GM12878 (cell line): ENCODE results near the gene FBF1. TPM values are rescaled to one million over a fixed set of nuclear protein-coding genes. Genes with fewer than 3 reads are reported as not detected.

Source experiments
- BACH1 ChIP-seq: fragments of 450-650 bp; IDR thresholded peaks from 2 replicates; pipeline ENCODE4 v1.6.1; 2017; ENCODE audit warnings: mild to moderate bottlenecking, borderline replicate concordance
- BCL11A ChIP-seq: IDR thresholded peaks from 2 replicates; pipeline ENCODE4 v1.6.1; 2011; ENCODE audit warnings: low read depth, low read length
- BHLHE40 ChIP-seq, 2 experiments: fragments of 450-650 bp in 1 of 2; IDR thresholded peaks; 2 replicates each; pipeline ENCODE4 v1.6.1; 2011 to 2017; ENCODE audit warnings: low read depth in 2 of 2, borderline replicate concordance in 1 of 2, improper control_type of control experiment in 1 of 2, low read length in 1 of 2, mild to moderate bottlenecking in 1 of 2
- CBFB ChIP-seq: IDR thresholded peaks from 2 replicates; pipeline ENCODE4 v1.6.1; 2016; ENCODE audit warnings: antibody characterized with exemption, low read depth
- EED ChIP-seq: sonication (generic); IDR thresholded peaks from 2 replicates; pipeline ENCODE4 v1.6.1; 2016; ENCODE audit warnings: antibody characterized with exemption, low read depth
- GATAD2B ChIP-seq: fragments of 450-650 bp; conservative IDR thresholded peaks from 2 replicates; pipeline ENCODE4 v1.6.1; 2017; ENCODE audit warnings: low read depth, mild to moderate bottlenecking, moderate library complexity
- HDAC6 ChIP-seq: fragments of 200-600 bp; sonication (generic); IDR thresholded peaks from one replicate; pipeline ENCODE4 v1.8.0; 2017; ENCODE audit warnings: antibody characterized with exemption; ENCODE audit not compliant: unreplicated experiment
- JUNB ChIP-seq: IDR thresholded peaks from 2 replicates; pipeline ENCODE4 v1.6.1; 2016; ENCODE audit warnings: antibody characterized with exemption, mild to moderate bottlenecking
- KDM1A ChIP-seq: fragments of 200-600 bp; sonication (generic); IDR thresholded peaks from 2 replicates; pipeline ENCODE4 v1.6.1; 2016; ENCODE audit warnings: borderline replicate concordance
- KLF5 ChIP-seq: fragments of 450-650 bp; IDR thresholded peaks from 2 replicates; pipeline ENCODE4 v1.6.1; 2014; ENCODE audit warnings: mild to moderate bottlenecking; ENCODE audit not compliant: partially characterized antibody
- RAD51 ChIP-seq: fragments of 450-650 bp; IDR thresholded peaks from 2 replicates; pipeline ENCODE4 v1.6.1; 2016; ENCODE audit warnings: moderate library complexity, mild to moderate bottlenecking, inconsistent platforms
- RFX5 ChIP-seq: IDR thresholded peaks from 2 replicates; pipeline ENCODE4 v1.6.1; 2011; ENCODE audit warnings: low read depth, low read length, improper control_type of control experiment
- SMAD1 ChIP-seq: fragments of 450-650 bp; IDR thresholded peaks from 2 replicates; pipeline ENCODE4 v1.6.1; 2018; ENCODE audit warnings: mild to moderate bottlenecking, low read depth; ENCODE audit not compliant: partially characterized antibody
- SMARCA5 ChIP-seq: fragments of 450-650 bp; IDR thresholded peaks from 2 replicates; pipeline ENCODE4 v1.6.1; 2017; ENCODE audit warnings: mild to moderate bottlenecking
- SP1 ChIP-seq: IDR thresholded peaks from one replicate; pipeline ENCODE4 v1.6.1; 2011; ENCODE audit warnings: low read depth, low read length
- TCF3 ChIP-seq: IDR thresholded peaks from 2 replicates; pipeline ENCODE4 v1.6.1; 2012; ENCODE audit warnings: low read depth, mild to moderate bottlenecking, low read length, borderline replicate concordance; ENCODE audit not compliant: insufficient read depth
- ZNF24 ChIP-seq: fragments of 450-650 bp; IDR thresholded peaks from 2 replicates; pipeline ENCODE4 v1.6.1; 2017; ENCODE audit warnings: antibody characterized with exemption, mild to moderate bottlenecking
- polyA plus RNA-seq, 11 experiments: library from polyadenylated mRNA; depleted of rRNA in 4 of 11; unstranded in 6 of 11; stranded (reverse) in 5 of 11; fragments of >200 nt; fragmentation: Nextera tagmentation in 4 of 11; fragmentation: Illumina TruSeq in 1 of 11; extraction: Ambion mirVana in 4 of 11; extraction: Trizol in 1 of 11; gene quantifications; 1 replicate in 1 of 11; 2 replicates in 10 of 11; pipeline versions ENCODE4 v1.2.1 to v1.2.3, GENCODE V29; 2011 to 2016; ENCODE audit warnings: inconsistent platforms in 2 of 11, missing spikeins in 2 of 11, low read depth in 1 of 11
- total RNA-seq, 4 experiments: library from RNA; depleted of rRNA in 3 of 4; stranded (reverse); fragments of >200 nt in 3 of 4; fragmentation: Illumina TruSeq in 1 of 4; extraction: Trizol in 1 of 4; gene quantifications; 2 replicates each; pipeline versions ENCODE4 v1.2.1 to v1.2.3, GENCODE V29; 2013 to 2021
- TF ChIP-seq, protein P1 (sequence below): fragments of 450-650 bp; IDR thresholded peaks from 2 replicates; pipeline ENCODE4 v1.6.1; 2017; ENCODE audit warnings: borderline replicate concordance
- TF ChIP-seq, protein P2 (sequence below), 3 experiments: IDR thresholded peaks in 2 of 3; conservative IDR thresholded peaks in 1 of 3; 2 replicates each; pipeline ENCODE4 v1.5.1; 2011; ENCODE audit warnings: low read depth in 3 of 3, low read length in 3 of 3, mild to moderate bottlenecking in 3 of 3, control low read depth in 2 of 3, moderate library complexity in 2 of 3, inconsistent platforms in 1 of 3, mixed read lengths in 1 of 3; ENCODE audit not compliant: control insufficient read depth in 2 of 3, insufficient read depth in 1 of 3; ENCODE audit errors: extremely low read depth in 1 of 3
- TF ChIP-seq, protein P3 (sequence below): fragments of 150-350 bp; IDR thresholded peaks from 2 replicates; pipeline ENCODE4 v1.6.1; 2014; ENCODE audit warnings: mild to moderate bottlenecking, low read depth, low read length
- TF ChIP-seq, protein P4 (sequence below): fragments of 450-650 bp; IDR thresholded peaks from 2 replicates; pipeline ENCODE4 v1.6.1; 2017; ENCODE audit warnings: mild to moderate bottlenecking, moderate library complexity
- TF ChIP-seq, protein P5 (sequence below): IDR thresholded peaks from 2 replicates; pipeline ENCODE4 v1.6.1; 2011; ENCODE audit warnings: low read depth, mild to moderate bottlenecking, low read length, moderate library complexity, borderline replicate concordance; ENCODE audit errors: extremely low read depth

FBF1 gene
- total and polyA plus RNA-seq, 10 of the 15 experiments (the other 5 are each of a cell fraction or from before 2014, with no cell fraction given), result 0.29 to 15.0 (median 7.0) TPM

GRCh38 chr17:75877752-75878173 is 63.1 kb downstream of the FBF1 start (continued):
- TF ChIP-seq EED, result no peak
- TF ChIP-seq ZNF24, result 0 out of 2 replicates have a peak, but pooled peaks have one; percentile 26
- peak; percentile 38; the same call in 1 of the 2 replicates for TF ChIP-seq BACH1
- 0 out of 2 replicates have a peak, but pooled peaks have one; percentile 57 for TF ChIP-seq GATAD2B
- TF ChIP-seq BHLHE40 (IDR thresholded peaks at IDR 0.05; ENCODE audit: borderline replicate concordance in 1 of 2, low read depth in 2 of 2, low read length in 1 of 2), result peak; percentile 38 to 86; a peak in 2 of 4 replicates
- no peak for TF ChIP-seq RFX5
- TF ChIP-seq CBFB, result no peak
- peak; percentile 87; the same call in 1 of the 2 replicates for TF ChIP-seq SMARCA5
- TF ChIP-seq KDM1A, result no peak
- no peak for TF ChIP-seq JUNB
- TF ChIP-seq, protein P1, sequence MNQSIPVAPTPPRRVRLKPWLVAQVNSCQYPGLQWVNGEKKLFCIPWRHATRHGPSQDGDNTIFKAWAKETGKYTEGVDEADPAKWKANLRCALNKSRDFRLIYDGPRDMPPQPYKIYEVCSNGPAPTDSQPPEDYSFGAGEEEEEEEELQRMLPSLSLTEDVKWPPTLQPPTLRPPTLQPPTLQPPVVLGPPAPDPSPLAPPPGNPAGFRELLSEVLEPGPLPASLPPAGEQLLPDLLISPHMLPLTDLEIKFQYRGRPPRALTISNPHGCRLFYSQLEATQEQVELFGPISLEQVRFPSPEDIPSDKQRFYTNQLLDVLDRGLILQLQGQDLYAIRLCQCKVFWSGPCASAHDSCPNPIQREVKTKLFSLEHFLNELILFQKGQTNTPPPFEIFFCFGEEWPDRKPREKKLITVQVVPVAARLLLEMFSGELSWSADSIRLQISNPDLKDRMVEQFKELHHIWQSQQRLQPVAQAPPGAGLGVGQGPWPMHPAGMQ, result no peak
- TF ChIP-seq HDAC6, result no peak
- TF ChIP-seq, protein P2, sequence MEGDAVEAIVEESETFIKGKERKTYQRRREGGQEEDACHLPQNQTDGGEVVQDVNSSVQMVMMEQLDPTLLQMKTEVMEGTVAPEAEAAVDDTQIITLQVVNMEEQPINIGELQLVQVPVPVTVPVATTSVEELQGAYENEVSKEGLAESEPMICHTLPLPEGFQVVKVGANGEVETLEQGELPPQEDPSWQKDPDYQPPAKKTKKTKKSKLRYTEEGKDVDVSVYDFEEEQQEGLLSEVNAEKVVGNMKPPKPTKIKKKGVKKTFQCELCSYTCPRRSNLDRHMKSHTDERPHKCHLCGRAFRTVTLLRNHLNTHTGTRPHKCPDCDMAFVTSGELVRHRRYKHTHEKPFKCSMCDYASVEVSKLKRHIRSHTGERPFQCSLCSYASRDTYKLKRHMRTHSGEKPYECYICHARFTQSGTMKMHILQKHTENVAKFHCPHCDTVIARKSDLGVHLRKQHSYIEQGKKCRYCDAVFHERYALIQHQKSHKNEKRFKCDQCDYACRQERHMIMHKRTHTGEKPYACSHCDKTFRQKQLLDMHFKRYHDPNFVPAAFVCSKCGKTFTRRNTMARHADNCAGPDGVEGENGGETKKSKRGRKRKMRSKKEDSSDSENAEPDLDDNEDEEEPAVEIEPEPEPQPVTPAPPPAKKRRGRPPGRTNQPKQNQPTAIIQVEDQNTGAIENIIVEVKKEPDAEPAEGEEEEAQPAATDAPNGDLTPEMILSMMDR (IDR thresholded peaks at IDR 0.05 in 2 of 3, conservative IDR thresholded peaks at IDR 0.05 in 1 of 3; ENCODE audit: control insufficient read depth in 2 of 3, extremely low read depth in 1 of 3, insufficient read depth in 1 of 3, low read depth in 3 of 3, low read length in 3 of 3), result peak; percentile 40 to 50 (median 45); a peak in 5 of 6 replicates
- 0 out of 2 replicates have a peak, but pooled peaks have one; percentile 25 for TF ChIP-seq TCF3
- TF ChIP-seq SMAD1, result no peak
- no peak for TF ChIP-seq BCL11A
- TF ChIP-seq, protein P3, sequence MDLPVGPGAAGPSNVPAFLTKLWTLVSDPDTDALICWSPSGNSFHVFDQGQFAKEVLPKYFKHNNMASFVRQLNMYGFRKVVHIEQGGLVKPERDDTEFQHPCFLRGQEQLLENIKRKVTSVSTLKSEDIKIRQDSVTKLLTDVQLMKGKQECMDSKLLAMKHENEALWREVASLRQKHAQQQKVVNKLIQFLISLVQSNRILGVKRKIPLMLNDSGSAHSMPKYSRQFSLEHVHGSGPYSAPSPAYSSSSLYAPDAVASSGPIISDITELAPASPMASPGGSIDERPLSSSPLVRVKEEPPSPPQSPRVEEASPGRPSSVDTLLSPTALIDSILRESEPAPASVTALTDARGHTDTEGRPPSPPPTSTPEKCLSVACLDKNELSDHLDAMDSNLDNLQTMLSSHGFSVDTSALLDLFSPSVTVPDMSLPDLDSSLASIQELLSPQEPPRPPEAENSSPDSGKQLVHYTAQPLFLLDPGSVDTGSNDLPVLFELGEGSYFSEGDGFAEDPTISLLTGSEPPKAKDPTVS, result no peak
- no peak for TF ChIP-seq SP1
- TF ChIP-seq, protein P4, sequence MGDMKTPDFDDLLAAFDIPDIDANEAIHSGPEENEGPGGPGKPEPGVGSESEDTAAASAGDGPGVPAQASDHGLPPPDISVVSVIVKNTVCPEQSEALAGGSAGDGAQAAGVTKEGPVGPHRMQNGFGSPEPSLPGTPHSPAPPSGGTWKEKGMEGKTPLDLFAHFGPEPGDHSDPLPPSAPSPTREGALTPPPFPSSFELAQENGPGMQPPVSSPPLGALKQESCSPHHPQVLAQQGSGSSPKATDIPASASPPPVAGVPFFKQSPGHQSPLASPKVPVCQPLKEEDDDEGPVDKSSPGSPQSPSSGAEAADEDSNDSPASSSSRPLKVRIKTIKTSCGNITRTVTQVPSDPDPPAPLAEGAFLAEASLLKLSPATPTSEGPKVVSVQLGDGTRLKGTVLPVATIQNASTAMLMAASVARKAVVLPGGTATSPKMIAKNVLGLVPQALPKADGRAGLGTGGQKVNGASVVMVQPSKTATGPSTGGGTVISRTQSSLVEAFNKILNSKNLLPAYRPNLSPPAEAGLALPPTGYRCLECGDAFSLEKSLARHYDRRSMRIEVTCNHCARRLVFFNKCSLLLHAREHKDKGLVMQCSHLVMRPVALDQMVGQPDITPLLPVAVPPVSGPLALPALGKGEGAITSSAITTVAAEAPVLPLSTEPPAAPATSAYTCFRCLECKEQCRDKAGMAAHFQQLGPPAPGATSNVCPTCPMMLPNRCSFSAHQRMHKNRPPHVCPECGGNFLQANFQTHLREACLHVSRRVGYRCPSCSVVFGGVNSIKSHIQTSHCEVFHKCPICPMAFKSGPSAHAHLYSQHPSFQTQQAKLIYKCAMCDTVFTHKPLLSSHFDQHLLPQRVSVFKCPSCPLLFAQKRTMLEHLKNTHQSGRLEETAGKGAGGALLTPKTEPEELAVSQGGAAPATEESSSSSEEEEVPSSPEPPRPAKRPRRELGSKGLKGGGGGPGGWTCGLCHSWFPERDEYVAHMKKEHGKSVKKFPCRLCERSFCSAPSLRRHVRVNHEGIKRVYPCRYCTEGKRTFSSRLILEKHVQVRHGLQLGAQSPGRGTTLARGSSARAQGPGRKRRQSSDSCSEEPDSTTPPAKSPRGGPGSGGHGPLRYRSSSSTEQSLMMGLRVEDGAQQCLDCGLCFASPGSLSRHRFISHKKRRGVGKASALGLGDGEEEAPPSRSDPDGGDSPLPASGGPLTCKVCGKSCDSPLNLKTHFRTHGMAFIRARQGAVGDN, result peak; percentile 72; the same call in 1 of the 2 replicates
- peak; percentile 55 for TF ChIP-seq KLF5
- TF ChIP-seq RAD51, result no peak
- TF ChIP-seq, protein P5, sequence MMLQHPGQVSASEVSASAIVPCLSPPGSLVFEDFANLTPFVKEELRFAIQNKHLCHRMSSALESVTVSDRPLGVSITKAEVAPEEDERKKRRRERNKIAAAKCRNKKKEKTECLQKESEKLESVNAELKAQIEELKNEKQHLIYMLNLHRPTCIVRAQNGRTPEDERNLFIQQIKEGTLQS, result no peak
